NT2/D1 (cell line): Measurements from ENCODE around the gene HTT.

ENCODE experiments used
- YY1 ChIP-seq: IDR thresholded peaks from 2 replicates; pipeline ENCODE4 v1.6.1; 2011; ENCODE audit not compliant: insufficient read length, insufficient read depth
- ZNF274 ChIP-seq: IDR thresholded peaks from 2 replicates; pipeline ENCODE4 v1.6.1; 2011; ENCODE audit warnings: mild to moderate bottlenecking, low read depth, low read length

GRCh38 chr4:3069661-3070199 lies 4.8 kb upstream of the HTT start:
- TF ChIP-seq ZNF274 (no peak), YY1 (no peak)
